ENCODE measurements around the gene TNFAIP8L3. TPM values are rescaled to one million over a fixed set of nuclear protein-coding genes. Genes with fewer than 3 reads are reported as not detected.

The TNFAIP8L3 gene
- total RNA-seq, 1 donor from 2014 or later: not detected

GRCh38 chr15:51023499-51023898 is 71.2 kb downstream of the TNFAIP8L3 start:
- no peak for DNase-seq
- peaks cover 1% of the 10 kb centered on the region for H3K4me1 Mint-ChIP-seq (ENCODE audit: low read depth, unreplicated experiment)
- no peak overlapping the region for H3K27ac Mint-ChIP-seq (ENCODE audit: unreplicated experiment)
- H3K36me3 Mint-ChIP-seq (ENCODE audit: unreplicated experiment): peaks cover 5% of the 10 kb centered on the region
- H3K4me3 Mint-ChIP-seq (ENCODE audit: unreplicated experiment): no peak overlapping the region
- H3K9me3 Mint-ChIP-seq (ENCODE audit: unreplicated experiment): peaks cover 2% of the 10 kb centered on the region
- no peak for TF ChIP-seq CTCF (IDR thresholded peaks at IDR 0.05; ENCODE audit: partially characterized antibody, unreplicated experiment)
- H3K27me3 Mint-ChIP-seq (ENCODE audit: unreplicated experiment): no peaks in the 10 kb centered on the region

- Mint-ChIP-seq H3K36me3 (ENCODE audit: unreplicated experiment) (peaks cover 5% of the 10 kb centered on the region), H3K27ac (ENCODE audit: unreplicated experiment) (no peak overlapping the region), H3K9me3 (ENCODE audit: unreplicated experiment) (peaks cover 2% of the 10 kb centered on the region), H3K4me3 (ENCODE audit: unreplicated experiment) (no peak overlapping the region), H3K4me1 (ENCODE audit: low read depth, unreplicated experiment) (peaks cover 1% of the 10 kb centered on the region), H3K27me3 (ENCODE audit: unreplicated experiment) (no peaks in the 10 kb centered on the region)
- no peak for DNase-seq
- TF ChIP-seq CTCF (IDR thresholded peaks at IDR 0.05; ENCODE audit: partially characterized antibody, unreplicated experiment): no peak
Observed at GRCh38 chr15:51022206-51022605, 72.5 kb downstream of the TNFAIP8L3 start.

GRCh38 chr15:51016615-51017014 is 78.1 kb downstream of the TNFAIP8L3 start:
- peaks cover 5% of the 10 kb centered on the region for H3K36me3 Mint-ChIP-seq (ENCODE audit: unreplicated experiment)
- H3K27me3 Mint-ChIP-seq (ENCODE audit: unreplicated experiment): no peaks in the 10 kb centered on the region
- H3K27ac Mint-ChIP-seq (ENCODE audit: unreplicated experiment): no peak overlapping the region
- no peak for DNase-seq
- no peak overlapping the region for H3K4me3 Mint-ChIP-seq (ENCODE audit: unreplicated experiment)
- peaks cover 2% of the 10 kb centered on the region for H3K9me3 Mint-ChIP-seq (ENCODE audit: unreplicated experiment)
- no peak for TF ChIP-seq CTCF (IDR thresholded peaks at IDR 0.05; ENCODE audit: partially characterized antibody, unreplicated experiment)
- H3K4me1 Mint-ChIP-seq (ENCODE audit: low read depth, unreplicated experiment): no peaks in the 10 kb centered on the region

- Mint-ChIP-seq H3K9me3 (ENCODE audit: unreplicated experiment) (peaks cover 3% of the 10 kb centered on the region), H3K27me3 (ENCODE audit: unreplicated experiment) (peaks cover 2% of the 10 kb centered on the region), H3K4me1 (ENCODE audit: low read depth, unreplicated experiment) (no peaks in the 10 kb centered on the region), H3K27ac (ENCODE audit: unreplicated experiment) (no peak overlapping the region), H3K4me3 (ENCODE audit: unreplicated experiment) (no peak overlapping the region), H3K36me3 (ENCODE audit: unreplicated experiment) (peaks cover 18% of the 10 kb centered on the region)
- DNase-seq: no peak
- no peak for TF ChIP-seq CTCF (IDR thresholded peaks at IDR 0.05; ENCODE audit: partially characterized antibody, unreplicated experiment)
Observed at GRCh38 chr15:51011212-51011611, 83.5 kb downstream of the TNFAIP8L3 start.

- peaks cover 2% of the 10 kb centered on the region for H3K27me3 Mint-ChIP-seq (ENCODE audit: unreplicated experiment)
- no peak for TF ChIP-seq CTCF (IDR thresholded peaks at IDR 0.05; ENCODE audit: partially characterized antibody, unreplicated experiment)
- H3K9me3 Mint-ChIP-seq (ENCODE audit: unreplicated experiment): peaks cover 3% of the 10 kb centered on the region
- peaks cover 21% of the 10 kb centered on the region for H3K36me3 Mint-ChIP-seq (ENCODE audit: unreplicated experiment)
- no peaks in the 10 kb centered on the region for H3K4me1 Mint-ChIP-seq (ENCODE audit: low read depth, unreplicated experiment)
- H3K4me3 Mint-ChIP-seq (ENCODE audit: unreplicated experiment): no peak overlapping the region
- no peak for DNase-seq
- no peak overlapping the region for H3K27ac Mint-ChIP-seq (ENCODE audit: unreplicated experiment)
Observed at GRCh38 chr15:51007131-51007666, 87.5 kb downstream of the TNFAIP8L3 start.

Other genes starting within 250 kb of the TNFAIP8L3 start
- 15.9 TPM for gene AP4E1, start 186.2 kb downstream of the TNFAIP8L3 start, total RNA-seq (ENCODE audit: unreplicated experiment)
- not detected for gene CYP19A1, start 243.7 kb upstream of the TNFAIP8L3 start, total RNA-seq (ENCODE audit: unreplicated experiment)
- gene GLDN, start 246.7 kb upstream of the TNFAIP8L3 start, total RNA-seq (ENCODE audit: unreplicated experiment): 0.56 TPM